HEK293 (cell line): Measurements from ENCODE around the gene MEGF6.

ENCODE experiments used
- GLIS1 ChIP-seq: fragments of 450-650 bp; formaldehyde crosslinking; IDR thresholded peaks from 2 replicates; pipeline ENCODE4 v1.5.1; 2016; ENCODE audit warnings: missing biosample characterization, missing genetic modification characterization
- KLF1 ChIP-seq: fragments of 450-650 bp; formaldehyde crosslinking; IDR thresholded peaks from 2 replicates; pipeline ENCODE4 v1.5.1; 2016; ENCODE audit warnings: missing biosample characterization, missing genetic modification characterization
- KLF10 ChIP-seq: fragments of 450-650 bp; IDR thresholded peaks from 2 replicates; pipeline ENCODE4 v1.5.1; 2018; ENCODE audit warnings: missing biosample characterization, mild to moderate bottlenecking, missing genetic modification characterization
- MYNN ChIP-seq: fragments of 450-650 bp; formaldehyde crosslinking; IDR thresholded peaks from 2 replicates; pipeline ENCODE4 v1.5.1; 2016; ENCODE audit warnings: missing biosample characterization, missing genetic modification characterization, borderline replicate concordance
- REST ChIP-seq: fragments of 450-650 bp; formaldehyde crosslinking; IDR thresholded peaks from 2 replicates; pipeline ENCODE4 v1.5.1; 2016; ENCODE audit warnings: missing biosample characterization, missing genetic modification characterization
- SP3 ChIP-seq: fragments of 450-650 bp; formaldehyde crosslinking; IDR thresholded peaks from 2 replicates; pipeline ENCODE4 v1.5.1; 2016; ENCODE audit warnings: missing biosample characterization, missing genetic modification characterization
- YY1 ChIP-seq: fragments of 450-650 bp; formaldehyde crosslinking; IDR thresholded peaks from 2 replicates; pipeline ENCODE4 v1.5.1; 2018; ENCODE audit warnings: missing biosample characterization, missing genetic modification characterization
- ZBTB10 ChIP-seq: fragments of 450-650 bp; formaldehyde crosslinking; IDR thresholded peaks from 2 replicates; pipeline ENCODE4 v1.5.1; 2016; ENCODE audit warnings: missing biosample characterization, missing genetic modification characterization
- ZBTB49 ChIP-seq: fragments of 450-650 bp; formaldehyde crosslinking; IDR thresholded peaks from 2 replicates; pipeline ENCODE4 v1.5.1; 2016; ENCODE audit warnings: missing biosample characterization, missing genetic modification characterization, low read depth
- ZBTB8A ChIP-seq: fragments of 450-650 bp; formaldehyde crosslinking; IDR thresholded peaks from 2 replicates; pipeline ENCODE4 v1.5.1; 2016; ENCODE audit warnings: missing biosample characterization, missing genetic modification characterization
- ZIC2 ChIP-seq: fragments of 450-650 bp; formaldehyde crosslinking; IDR thresholded peaks from 2 replicates; pipeline ENCODE4 v1.5.1; 2016; ENCODE audit warnings: missing biosample characterization, missing genetic modification characterization
- ZNF112 ChIP-seq: fragments of 450-650 bp; formaldehyde crosslinking; IDR thresholded peaks from 2 replicates; pipeline ENCODE4 v1.5.0; 2017; ENCODE audit warnings: missing biosample characterization, missing genetic modification characterization
- ZNF146 ChIP-seq: fragments of 450-650 bp; formaldehyde crosslinking; IDR thresholded peaks from 2 replicates; pipeline ENCODE4 v1.5.1; 2016; ENCODE audit warnings: missing biosample characterization, missing genetic modification characterization
- ZNF239 ChIP-seq: fragments of 450-650 bp; formaldehyde crosslinking; IDR thresholded peaks from 2 replicates; pipeline ENCODE4 v1.5.1; 2016; ENCODE audit warnings: missing biosample characterization, missing genetic modification characterization
- ZNF341 ChIP-seq: fragments of 450-650 bp; formaldehyde crosslinking; IDR thresholded peaks from 2 replicates; pipeline ENCODE4; 2016; ENCODE audit warnings: low read depth, missing biosample characterization, missing genetic modification characterization
- ZNF362 ChIP-seq: fragments of 450-650 bp; formaldehyde crosslinking; IDR thresholded peaks from 2 replicates; pipeline ENCODE4 v1.5.1; 2016; ENCODE audit warnings: missing biosample characterization, missing genetic modification characterization
- ZNF473 ChIP-seq: fragments of 450-650 bp; formaldehyde crosslinking; IDR thresholded peaks from 2 replicates; pipeline ENCODE4 v1.5.1; 2017; ENCODE audit warnings: missing biosample characterization, missing genetic modification characterization
- ZNF600 ChIP-seq: fragments of 450-650 bp; formaldehyde crosslinking; IDR thresholded peaks from 2 replicates; pipeline ENCODE4 v1.5.1; 2016; ENCODE audit warnings: missing biosample characterization, missing genetic modification characterization
- ZNF654 ChIP-seq: fragments of 450-650 bp; formaldehyde crosslinking; IDR thresholded peaks from 2 replicates; pipeline ENCODE4 v1.5.1; 2016; ENCODE audit warnings: low read depth, missing biosample characterization, missing genetic modification characterization
- ZNF670 ChIP-seq: fragments of 450-650 bp; formaldehyde crosslinking; IDR thresholded peaks from 2 replicates; pipeline ENCODE4 v1.5.1; 2016; ENCODE audit warnings: missing biosample characterization, missing genetic modification characterization, low read depth
- ZNF76 ChIP-seq: fragments of 450-650 bp; formaldehyde crosslinking; IDR thresholded peaks from 2 replicates; pipeline ENCODE4; 2016; ENCODE audit warnings: low read depth, missing biosample characterization, missing genetic modification characterization, borderline replicate concordance
- ZNF792 ChIP-seq: fragments of 450-650 bp; formaldehyde crosslinking; IDR thresholded peaks from 2 replicates; pipeline ENCODE4 v1.5.1; 2016; ENCODE audit warnings: missing biosample characterization, missing genetic modification characterization
- ZXDB ChIP-seq: fragments of 450-650 bp; formaldehyde crosslinking; IDR thresholded peaks from 2 replicates; pipeline ENCODE4 v1.5.1; 2016; ENCODE audit warnings: missing biosample characterization, missing genetic modification characterization
- TF ChIP-seq, protein P1 (sequence below): fragments of 450-650 bp; formaldehyde crosslinking; IDR thresholded peaks from 2 replicates; pipeline ENCODE4 v1.5.1; 2016; ENCODE audit warnings: missing biosample characterization, missing genetic modification characterization

The MEGF6 gene

DNA sequence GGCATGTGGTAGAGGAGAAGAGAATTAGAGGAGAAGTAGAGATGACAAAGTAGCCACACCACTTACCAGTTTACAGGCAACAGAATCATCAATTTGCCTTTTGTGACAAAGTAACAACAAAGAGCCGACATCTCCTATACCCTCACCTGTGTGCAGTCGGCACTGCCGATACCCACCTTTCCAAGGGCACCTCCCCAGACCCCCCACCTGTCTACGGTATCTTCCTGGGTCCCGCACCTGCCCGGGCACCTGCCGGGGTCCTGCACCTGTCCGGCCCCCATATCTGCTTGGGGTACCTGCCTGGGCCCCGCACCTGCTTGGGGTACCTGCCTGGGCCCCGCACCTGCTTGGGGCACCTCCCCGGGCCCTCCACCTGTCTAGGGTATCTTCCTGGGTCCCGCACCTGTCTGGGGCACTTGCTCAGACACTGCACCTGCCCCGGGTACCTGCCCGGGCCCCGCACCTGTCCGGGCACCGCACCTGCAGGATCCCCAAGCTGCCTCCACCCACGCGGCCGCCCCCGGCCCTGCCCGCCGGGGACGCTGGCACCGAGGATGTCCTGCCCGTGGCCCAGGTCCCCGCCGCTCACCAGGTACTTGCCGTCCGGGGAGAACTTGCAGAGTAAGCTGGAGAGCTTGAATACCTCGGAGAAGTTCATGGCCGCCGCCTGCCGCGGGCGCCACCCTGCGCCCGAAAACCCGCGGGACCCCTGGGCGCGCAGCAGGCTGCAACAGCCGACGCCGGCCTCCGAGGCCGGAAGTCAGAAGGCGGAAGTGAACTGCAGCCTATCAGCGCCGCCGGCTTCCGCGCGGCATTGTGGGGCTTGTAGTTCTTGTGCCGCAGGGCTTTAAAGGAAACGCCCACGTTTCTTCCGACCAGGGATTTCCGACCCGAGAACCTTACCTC is 38.3 kb upstream of the MEGF6 start, which contains the start of gene WRAP73 (continued):
- TF ChIP-seq SP3 (tag by site-specific recombination) (peak; percentile 40), ZXDB (tag by site-specific recombination) (peak; percentile 80), ZNF792 (tag by site-specific recombination) (no peak), ZNF146 (tag by site-specific recombination) (no peak), ZNF473 (no peak), ZBTB8A (tag by site-specific recombination) (peak; percentile 99), KLF10 (tag by site-specific recombination) (peak; percentile 47; the same call in 1 of the 2 replicates), GLIS1 (peak; percentile 27; the same call in 1 of the 2 replicates), ZNF600 (tag by site-specific recombination) (no peak), ZNF654 (tag by site-specific recombination) (no peak), KLF1 (tag by site-specific recombination) (no peak), YY1 (tag by site-specific recombination) (peak; percentile 66; the same call in 1 of the 2 replicates), REST (tag by site-specific recombination) (no peak), ZNF239 (tag by site-specific recombination) (no peak), ZNF670 (tag by site-specific recombination) (no peak), ZNF112 (tag by site-specific recombination) (no peak), ZNF341 (peak; percentile 72), ZBTB10 (tag by site-specific recombination) (peak; percentile 50; the same call in 1 of the 2 replicates), ZBTB49 (tag by site-specific recombination) (no peak), ZIC2 (tag by site-specific recombination) (peak; percentile 62), ZNF76 (tag by site-specific recombination) (peak; percentile 90; the same call in 1 of the 2 replicates), ZNF362 (no peak), MYNN (tag by site-specific recombination) (no peak)
- TF ChIP-seq, protein P1, sequence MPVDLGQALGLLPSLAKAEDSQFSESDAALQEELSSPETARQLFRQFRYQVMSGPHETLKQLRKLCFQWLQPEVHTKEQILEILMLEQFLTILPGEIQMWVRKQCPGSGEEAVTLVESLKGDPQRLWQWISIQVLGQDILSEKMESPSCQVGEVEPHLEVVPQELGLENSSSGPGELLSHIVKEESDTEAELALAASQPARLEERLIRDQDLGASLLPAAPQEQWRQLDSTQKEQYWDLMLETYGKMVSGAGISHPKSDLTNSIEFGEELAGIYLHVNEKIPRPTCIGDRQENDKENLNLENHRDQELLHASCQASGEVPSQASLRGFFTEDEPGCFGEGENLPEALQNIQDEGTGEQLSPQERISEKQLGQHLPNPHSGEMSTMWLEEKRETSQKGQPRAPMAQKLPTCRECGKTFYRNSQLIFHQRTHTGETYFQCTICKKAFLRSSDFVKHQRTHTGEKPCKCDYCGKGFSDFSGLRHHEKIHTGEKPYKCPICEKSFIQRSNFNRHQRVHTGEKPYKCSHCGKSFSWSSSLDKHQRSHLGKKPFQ (tag by site-specific recombination) = no peak
